Keratinocyte (primary cell): ENCODE measurements around the gene EPHB2.
"Not testable (repeated sequence)": the region's sequence is repeated elsewhere in the genome, so short reads cannot be mapped to it uniquely, and the experiment has no call there.

Source experiments
- EZH2 ChIP-seq: IDR thresholded peaks from one replicate; pipeline ENCODE4 v1.6.1; 2012; ENCODE audit warnings: inconsistent platforms, mild to moderate bottlenecking, low read length, moderate library complexity
- TF ChIP-seq, protein P1 (sequence below), 3 experiments: IDR thresholded peaks in 1 of 3; conservative IDR thresholded peaks in 1 of 3; optimal IDR thresholded peaks in 1 of 3; 2 replicates in 2 of 3; 3 replicates in 1 of 3; pipeline versions ENCODE3 to v1.5.1; 2011; ENCODE audit warnings: low read length in 3 of 3, mild to moderate bottlenecking in 3 of 3, moderate library complexity in 2 of 3, control low read depth in 1 of 3, inconsistent platforms in 1 of 3; ENCODE audit not compliant: insufficient read depth in 2 of 3; ENCODE audit errors: extremely low read depth in 1 of 3

DNA sequence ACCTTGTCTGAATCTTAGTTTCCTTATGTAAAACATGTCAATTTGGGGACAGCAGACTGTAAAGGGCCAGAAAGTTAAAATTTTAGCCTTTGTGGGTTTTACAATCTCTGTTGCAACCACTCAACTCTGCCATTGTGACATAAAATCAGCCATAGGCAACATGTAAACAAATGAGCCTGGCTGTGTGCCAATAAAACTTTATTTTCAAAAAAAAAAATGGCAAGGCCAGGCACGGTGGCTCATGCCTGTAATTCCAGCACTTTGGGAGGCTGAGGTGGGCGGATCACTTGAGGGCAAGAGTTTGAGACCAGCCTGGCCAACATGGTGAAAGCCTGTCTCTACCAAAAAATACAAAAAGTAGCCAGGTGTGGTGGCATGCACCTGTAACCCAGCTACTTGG lies 123.8 kb downstream of the EPHB2 start:
- not testable (repeated sequence) for TF ChIP-seq EZH2
- TF ChIP-seq, protein P1, sequence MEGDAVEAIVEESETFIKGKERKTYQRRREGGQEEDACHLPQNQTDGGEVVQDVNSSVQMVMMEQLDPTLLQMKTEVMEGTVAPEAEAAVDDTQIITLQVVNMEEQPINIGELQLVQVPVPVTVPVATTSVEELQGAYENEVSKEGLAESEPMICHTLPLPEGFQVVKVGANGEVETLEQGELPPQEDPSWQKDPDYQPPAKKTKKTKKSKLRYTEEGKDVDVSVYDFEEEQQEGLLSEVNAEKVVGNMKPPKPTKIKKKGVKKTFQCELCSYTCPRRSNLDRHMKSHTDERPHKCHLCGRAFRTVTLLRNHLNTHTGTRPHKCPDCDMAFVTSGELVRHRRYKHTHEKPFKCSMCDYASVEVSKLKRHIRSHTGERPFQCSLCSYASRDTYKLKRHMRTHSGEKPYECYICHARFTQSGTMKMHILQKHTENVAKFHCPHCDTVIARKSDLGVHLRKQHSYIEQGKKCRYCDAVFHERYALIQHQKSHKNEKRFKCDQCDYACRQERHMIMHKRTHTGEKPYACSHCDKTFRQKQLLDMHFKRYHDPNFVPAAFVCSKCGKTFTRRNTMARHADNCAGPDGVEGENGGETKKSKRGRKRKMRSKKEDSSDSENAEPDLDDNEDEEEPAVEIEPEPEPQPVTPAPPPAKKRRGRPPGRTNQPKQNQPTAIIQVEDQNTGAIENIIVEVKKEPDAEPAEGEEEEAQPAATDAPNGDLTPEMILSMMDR (optimal IDR thresholded peaks at IDR 0.05 in 1 of 3, IDR thresholded peaks at IDR 0.05 in 1 of 3, conservative IDR thresholded peaks at IDR 0.05 in 1 of 3; ENCODE audit: extremely low read depth in 1 of 3, insufficient read depth in 2 of 3, low read length in 3 of 3), result not testable (repeated sequence)
